CD4-positive, alpha-beta T cell treated with Interleukin-4 for 1 hour (primary cell): ENCODE data around the gene CETN1.

ENCODE experiments used
- DNase-seq, 2 donors: peaks; one replicate each; pipeline ENCODE4 v3.0.0-alpha.2; 2020 to 2022

The CETN1 gene

DNA sequence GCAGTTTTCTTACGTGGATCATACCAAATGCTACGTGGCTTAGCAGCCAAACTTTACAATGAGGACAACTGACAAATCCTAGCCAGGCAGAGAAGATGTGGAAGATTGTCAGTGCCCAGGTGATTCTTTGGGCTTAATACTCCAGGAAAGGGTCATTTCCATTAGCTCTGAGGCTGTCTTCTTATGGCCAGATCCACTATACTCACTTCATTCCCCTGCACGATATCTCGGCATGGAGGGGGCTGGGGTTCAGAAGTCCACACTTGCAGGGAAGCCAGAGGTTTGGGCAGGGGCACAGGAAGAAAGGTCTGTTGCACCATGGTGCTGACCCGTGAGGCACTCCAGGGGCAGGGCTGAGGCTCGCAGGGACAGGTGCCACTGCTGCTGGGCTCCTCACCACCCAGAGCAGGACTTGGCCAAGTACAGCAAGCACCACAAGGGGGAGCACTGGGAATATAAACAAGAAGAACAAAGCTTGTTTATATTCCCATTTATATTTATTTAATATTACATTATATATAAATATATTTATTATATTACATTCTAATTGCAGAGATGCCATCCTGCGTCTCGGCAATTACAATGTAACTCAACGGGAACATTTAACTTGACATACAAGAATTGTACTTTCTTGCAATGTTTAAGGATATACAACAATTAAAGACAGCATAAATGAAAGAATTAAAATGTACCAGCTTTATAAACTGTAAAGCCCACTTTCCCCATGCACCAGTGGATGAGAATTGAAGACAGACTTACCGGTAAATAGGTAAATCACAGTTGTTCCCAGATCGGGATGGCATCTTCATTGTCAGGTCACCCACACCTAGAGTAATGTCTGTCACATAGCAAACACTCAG is 43.8 kb downstream of the CETN1 start:
- peak; percentile 42 to 60 for DNase-seq

DNA sequence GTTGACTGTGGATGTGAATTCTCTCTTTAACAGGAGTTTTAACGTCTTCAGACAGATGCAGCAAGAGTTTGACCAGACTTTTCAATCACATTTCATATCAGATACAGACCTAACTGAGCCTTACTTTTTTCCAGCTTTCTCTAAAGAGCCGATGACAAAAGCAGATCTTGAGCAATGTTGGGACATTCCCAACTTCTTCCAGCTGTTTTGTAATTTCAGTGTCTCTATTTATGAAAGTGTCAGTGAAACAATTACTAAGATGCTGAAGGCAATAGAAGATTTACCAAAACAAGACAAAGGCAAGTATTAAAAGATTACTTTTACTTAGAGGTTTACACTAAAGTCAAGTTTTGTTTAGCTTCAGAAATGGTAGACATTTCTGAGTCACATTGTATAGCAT is 47.1 kb downstream of the CETN1 start:
- no peak for DNase-seq

DNA sequence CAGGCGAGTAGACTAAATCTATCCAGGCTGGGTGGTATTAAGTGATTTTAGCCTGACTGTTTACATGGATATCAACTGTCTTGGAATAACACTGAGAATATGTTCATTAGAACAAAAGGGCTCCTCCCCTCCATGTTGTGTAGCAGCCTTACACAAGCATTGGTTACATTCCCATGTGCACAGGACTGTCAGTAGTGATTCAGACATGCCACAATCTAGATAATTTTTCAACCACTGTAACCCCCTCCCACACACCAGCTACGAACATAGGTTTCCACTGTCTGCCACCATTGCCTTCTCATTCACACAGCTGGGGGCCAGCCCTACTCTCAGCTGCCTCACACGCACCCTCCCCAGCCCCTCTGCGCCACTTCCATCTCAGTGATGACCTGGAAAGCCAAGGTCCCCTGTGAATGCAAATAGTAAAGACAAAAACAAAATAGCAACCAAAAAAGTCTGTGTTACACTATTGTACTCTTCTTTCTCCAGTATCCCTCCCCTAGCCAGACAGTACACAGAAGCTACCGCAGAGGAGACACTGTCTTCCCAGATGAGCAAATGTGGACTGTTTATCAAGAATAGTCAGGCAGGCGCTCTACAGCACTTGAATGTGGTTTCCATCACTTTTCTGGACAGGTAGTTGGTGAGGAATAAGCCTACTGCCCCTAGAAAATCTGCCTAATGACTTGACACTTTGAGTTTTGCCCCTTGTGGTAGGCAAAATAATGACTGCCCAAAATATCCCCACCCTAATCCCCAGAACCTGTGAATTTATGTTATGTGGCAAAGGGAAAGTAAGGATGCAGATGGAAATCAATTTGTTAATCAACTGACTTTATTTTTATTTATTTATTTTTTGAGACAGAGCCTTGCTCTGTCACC is 49.3 kb downstream of the CETN1 start:
- no peak for DNase-seq

DNA sequence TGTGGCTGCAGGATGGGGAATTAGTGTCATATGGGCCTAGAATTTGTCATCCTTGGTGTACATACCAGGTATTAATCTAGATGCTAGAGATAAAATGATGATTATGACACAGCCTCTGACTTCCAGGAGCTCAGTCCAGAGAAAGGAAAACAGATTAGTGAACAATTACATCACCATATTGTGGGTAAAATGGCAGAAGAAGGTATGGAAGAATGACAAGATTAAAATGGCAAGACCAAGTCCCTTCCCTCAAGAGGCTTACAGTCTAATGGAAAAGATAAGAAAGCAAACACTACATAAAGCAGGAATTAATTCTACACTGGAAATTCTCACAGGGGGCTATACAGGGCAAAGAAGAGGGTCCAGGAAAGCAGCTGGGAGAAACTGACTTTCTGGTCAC is 51.4 kb downstream of the CETN1 start:
- DNase-seq: no peak
